HG03095 (cell line): ENCODE measurements around the gene IRF2.

Source experiments
- ATAC-seq: cut with Tn5 transposase; IDR thresholded peaks from one replicate; pipeline ENCODE4 v1.9.1; 2021; ENCODE audit warnings: moderate library complexity; ENCODE audit not compliant: unreplicated experiment

IRF2 gene

GRCh38 chr4:184451726-184452125 lies 22.6 kb downstream of the IRF2 start:
- no peak for ATAC-seq

- ATAC-seq: no peak
Observed at GRCh38 chr4:184450743-184451535, 23.4 kb downstream of the IRF2 start.

GRCh38 chr4:184450045-184450444 lies 24.3 kb downstream of the IRF2 start:
- no peak for ATAC-seq

GRCh38 chr4:184448821-184449220 lies 25.5 kb downstream of the IRF2 start:
- no peak for ATAC-seq

GRCh38 chr4:184448141-184448540 lies 26.2 kb downstream of the IRF2 start:
- ATAC-seq: no peak

- no peak for ATAC-seq
Observed at GRCh38 chr4:184447664-184448063, 26.7 kb downstream of the IRF2 start.

GRCh38 chr4:184446132-184446658 lies 28.2 kb downstream of the IRF2 start:
- no peak for ATAC-seq

GRCh38 chr4:184444953-184445309 lies 29.4 kb downstream of the IRF2 start:
- ATAC-seq: no peak

- ATAC-seq: no peak
Observed at GRCh38 chr4:184444215-184444952, 30.0 kb downstream of the IRF2 start.

- ATAC-seq: no peak
Observed at GRCh38 chr4:184443318-184443717, 31.0 kb downstream of the IRF2 start.

- no peak for ATAC-seq
Observed at GRCh38 chr4:184442314-184442635, 32.1 kb downstream of the IRF2 start.

- no peak for ATAC-seq
Observed at GRCh38 chr4:184441461-184442313, 32.7 kb downstream of the IRF2 start.

- no peak for ATAC-seq
Observed at GRCh38 chr4:184440595-184441358, 33.6 kb downstream of the IRF2 start.

GRCh38 chr4:184439856-184440594 lies 34.3 kb downstream of the IRF2 start:
- no peak for ATAC-seq

GRCh38 chr4:184439386-184439785 lies 35.0 kb downstream of the IRF2 start:
- no peak for ATAC-seq

GRCh38 chr4:184438375-184438774 lies 36.0 kb downstream of the IRF2 start:
- ATAC-seq: no peak

- peak; percentile 55 for ATAC-seq
Observed at GRCh38 chr4:184437565-184438265, 36.6 kb downstream of the IRF2 start.

- ATAC-seq: no peak
Observed at GRCh38 chr4:184434501-184435066, 39.8 kb downstream of the IRF2 start.

- no peak for ATAC-seq
Observed at GRCh38 chr4:184434021-184434420, 40.3 kb downstream of the IRF2 start.
